ENCODE data around the gene COX8A.

Gene COX8A

GRCh38 chr11:64015510-64015909 lies 41.1 kb downstream of the COX8A start:
- no peak for FAIRE-seq
- TF ChIP-seq POLR2A (IDR thresholded peaks at IDR 0.05; ENCODE audit: low read depth, low read length): no peak
- DNase-seq (ENCODE audit: insufficient read length, low spot score): no peak

- FAIRE-seq (no peak), DNase-seq (ENCODE audit: insufficient read length, low spot score) (no peak)
- TF ChIP-seq POLR2A (IDR thresholded peaks at IDR 0.05; ENCODE audit: low read depth, low read length): no peak
Observed at GRCh38 chr11:64015935-64016845, 41.8 kb downstream of the COX8A start.

DNA sequence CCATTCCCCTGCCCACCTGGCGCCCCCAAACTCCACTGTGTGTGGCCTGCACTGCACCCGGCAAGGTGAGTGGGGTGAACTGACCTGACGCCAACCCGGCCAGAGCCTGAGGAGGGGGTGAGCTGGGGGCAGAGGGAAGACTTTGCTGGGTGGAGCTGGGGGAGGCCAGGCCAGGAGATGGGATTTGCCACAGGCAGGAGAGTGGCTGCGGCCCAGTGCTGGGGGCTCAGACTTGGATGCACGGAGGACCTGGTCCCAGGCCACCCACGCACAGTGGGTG lies 43.5 kb downstream of the COX8A start:
- no peak for TF ChIP-seq POLR2A (IDR thresholded peaks at IDR 0.05; ENCODE audit: low read depth, low read length)
- no peak for DNase-seq (ENCODE audit: insufficient read length, low spot score)
- FAIRE-seq: no peak

- DNase-seq (ENCODE audit: insufficient read length, low spot score): no peak
- TF ChIP-seq POLR2A (IDR thresholded peaks at IDR 0.05; ENCODE audit: low read depth, low read length): no peak
Observed at GRCh38 chr11:64018310-64018709, 43.9 kb downstream of the COX8A start.

DNA sequence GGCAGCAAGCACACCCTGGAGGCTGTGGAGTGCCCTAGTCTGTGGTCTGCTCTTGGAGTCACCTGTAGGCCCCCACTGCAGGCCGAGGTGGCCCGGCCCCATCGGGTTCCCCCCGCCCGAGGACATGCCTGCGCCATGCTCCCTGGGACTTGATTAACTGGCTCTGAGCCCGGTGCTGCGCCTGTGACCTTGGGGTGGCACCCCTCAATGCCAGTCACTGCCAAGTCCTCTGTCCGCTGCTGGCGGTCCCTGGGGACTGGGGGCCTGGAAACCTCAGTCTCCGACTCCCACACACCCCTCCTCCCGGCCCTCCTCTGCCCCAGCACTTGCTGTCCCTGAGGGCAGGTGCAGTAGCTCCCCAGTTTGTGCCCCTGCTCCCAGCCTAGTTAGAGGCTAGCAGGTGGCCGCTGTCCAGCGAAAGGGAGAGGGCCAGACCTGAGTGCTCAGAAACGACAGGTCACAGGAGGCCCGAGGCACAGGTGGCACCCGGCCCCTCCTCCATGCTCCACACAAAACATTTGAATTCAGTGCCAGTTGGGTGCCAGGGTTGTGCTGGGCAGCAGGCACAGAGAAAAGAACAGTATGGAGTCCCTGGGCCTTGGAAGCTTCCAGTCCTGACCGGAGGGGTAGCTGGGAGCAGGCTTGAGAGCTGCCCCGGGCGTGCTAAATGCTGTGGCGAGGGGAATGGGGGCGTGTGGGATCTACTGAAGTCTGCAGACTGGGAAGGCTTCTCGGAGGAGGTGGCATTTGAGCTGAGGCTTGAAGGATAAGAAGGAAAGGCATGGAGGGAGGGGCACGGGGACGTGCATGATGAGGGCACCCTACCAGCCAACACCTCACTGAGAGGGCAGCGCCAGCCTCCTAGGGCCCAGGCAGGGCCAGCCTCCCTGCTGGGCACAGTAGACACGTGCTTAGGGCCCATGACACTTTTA lies 45.0 kb downstream of the COX8A start:
- no peak for DNase-seq (ENCODE audit: insufficient read length, low spot score)
- no peak for FAIRE-seq
- TF ChIP-seq POLR2A (IDR thresholded peaks at IDR 0.05; ENCODE audit: low read depth, low read length): no peak

More at GRCh38 chr11:64018310-64018709, 43.9 kb downstream of the COX8A start:
- no peak for FAIRE-seq

DNA sequence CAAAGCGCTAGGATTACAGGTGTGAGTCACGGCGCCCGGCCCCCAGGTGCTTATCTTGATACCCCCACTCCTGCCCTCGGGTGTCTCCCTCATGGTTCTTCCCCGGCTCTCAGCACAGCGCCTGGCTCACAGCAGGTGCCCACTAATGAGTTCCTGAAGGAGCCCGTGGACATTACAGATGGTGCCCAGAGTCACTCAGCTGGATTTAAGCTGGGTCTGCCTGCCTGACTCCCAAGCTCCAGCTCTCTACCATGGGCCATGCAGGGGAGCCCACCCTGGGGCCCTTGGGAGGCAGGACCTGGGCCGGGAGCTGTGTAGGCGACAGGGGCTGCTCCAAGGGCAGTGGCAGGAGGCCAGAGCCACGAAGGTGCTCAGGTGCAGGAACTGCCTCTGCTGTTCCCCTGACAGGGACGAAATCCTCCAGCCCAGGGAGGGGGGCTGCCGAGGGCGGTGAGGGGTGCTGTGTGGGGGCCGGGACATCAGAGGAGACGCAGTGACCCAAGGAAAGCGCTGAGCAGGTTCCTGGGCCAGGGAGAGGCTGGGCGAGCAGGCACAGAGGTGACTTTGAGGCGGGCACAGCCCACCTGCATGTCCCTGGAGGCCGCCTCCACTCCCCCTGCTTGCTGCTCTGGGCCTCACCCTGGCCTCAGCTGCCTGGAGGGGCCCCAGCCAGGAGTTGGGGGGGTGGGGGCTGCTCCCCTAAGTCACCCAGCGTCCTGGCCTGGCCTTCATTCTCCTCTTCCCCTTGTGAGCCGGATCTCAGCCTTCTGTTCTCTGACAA lies 46.7 kb downstream of the COX8A start:
- DNase-seq (ENCODE audit: insufficient read length, low spot score) (no peak), FAIRE-seq (no peak)
- TF ChIP-seq POLR2A (IDR thresholded peaks at IDR 0.05; ENCODE audit: low read depth, low read length): no peak

DNA sequence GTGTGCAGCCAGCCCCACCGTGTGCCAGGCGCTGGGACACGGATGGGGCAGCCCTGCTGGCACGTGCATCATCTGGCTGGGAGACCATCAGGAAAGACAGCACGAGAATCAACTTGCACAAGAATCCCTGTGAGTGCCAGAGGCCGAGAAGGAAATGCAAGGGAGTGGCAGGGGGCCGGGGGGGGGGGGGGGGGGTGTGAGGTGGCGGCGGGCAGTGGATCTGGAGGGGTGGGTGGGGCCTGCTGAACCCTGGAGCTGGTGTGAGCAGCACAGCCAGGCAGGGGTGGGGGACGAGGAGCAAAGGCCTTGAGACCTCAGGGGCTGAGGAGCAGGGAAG lies 47.3 kb downstream of the COX8A start:
- DNase-seq (ENCODE audit: insufficient read length, low spot score): no peak
- no peak for FAIRE-seq
- TF ChIP-seq POLR2A (IDR thresholded peaks at IDR 0.05; ENCODE audit: low read depth, low read length): no peak

- FAIRE-seq: no peak
- DNase-seq (ENCODE audit: insufficient read length, low spot score): no peak
- no peak for TF ChIP-seq POLR2A (IDR thresholded peaks at IDR 0.05; ENCODE audit: low read depth, low read length)
Observed at GRCh38 chr11:64022125-64022784, 47.8 kb downstream of the COX8A start.

DNA sequence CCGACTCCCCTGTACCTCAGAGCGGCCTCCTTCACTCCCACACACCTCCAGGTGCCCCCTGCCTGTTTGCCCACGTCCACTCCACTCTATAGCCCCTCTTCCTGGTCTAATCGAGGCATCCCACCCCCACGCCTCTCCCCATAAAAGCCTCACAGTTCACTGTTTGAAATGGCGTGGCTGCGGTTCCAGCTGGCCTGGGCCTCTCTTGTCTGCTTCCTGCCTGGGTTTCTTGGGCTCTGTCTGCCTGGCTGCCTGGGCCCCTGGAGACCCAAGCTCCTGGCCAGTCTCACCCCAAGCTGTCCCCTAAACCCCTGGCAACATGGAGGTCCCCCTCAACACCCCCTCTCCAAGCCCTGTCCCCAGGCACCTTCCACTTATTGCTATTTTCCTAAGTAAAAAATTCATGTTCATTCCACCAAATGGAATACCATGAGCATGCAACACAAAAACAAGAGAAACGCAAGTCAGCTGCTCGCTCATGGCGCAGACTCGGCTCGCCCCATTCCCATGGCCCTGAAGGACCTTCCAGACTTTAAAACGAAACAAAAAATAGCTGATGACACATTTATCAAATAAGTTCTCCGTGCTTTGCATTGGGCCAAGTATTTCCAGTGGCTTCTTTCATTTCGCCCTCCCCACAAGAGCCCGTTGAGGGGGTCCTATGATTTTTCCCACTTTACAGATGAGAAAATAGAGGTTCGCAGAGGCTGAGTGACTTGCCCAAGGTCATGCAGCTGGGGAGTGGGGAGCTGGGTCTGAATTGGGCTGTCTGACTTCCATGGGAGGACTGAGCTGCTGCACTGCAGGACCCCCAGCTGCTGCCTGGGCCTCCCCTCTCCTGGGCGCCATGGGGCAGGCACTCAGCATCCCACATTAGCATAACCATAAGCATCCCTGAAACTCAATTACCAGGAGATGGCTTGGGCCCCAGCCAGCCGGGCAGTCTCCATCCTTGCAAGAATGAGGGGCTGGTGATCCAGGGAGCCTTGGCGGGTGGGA lies 49.6 kb downstream of the COX8A start:
- TF ChIP-seq POLR2A (IDR thresholded peaks at IDR 0.05; ENCODE audit: low read depth, low read length): no peak
- DNase-seq (ENCODE audit: insufficient read length, low spot score): no peak
- FAIRE-seq: no peak

DNA sequence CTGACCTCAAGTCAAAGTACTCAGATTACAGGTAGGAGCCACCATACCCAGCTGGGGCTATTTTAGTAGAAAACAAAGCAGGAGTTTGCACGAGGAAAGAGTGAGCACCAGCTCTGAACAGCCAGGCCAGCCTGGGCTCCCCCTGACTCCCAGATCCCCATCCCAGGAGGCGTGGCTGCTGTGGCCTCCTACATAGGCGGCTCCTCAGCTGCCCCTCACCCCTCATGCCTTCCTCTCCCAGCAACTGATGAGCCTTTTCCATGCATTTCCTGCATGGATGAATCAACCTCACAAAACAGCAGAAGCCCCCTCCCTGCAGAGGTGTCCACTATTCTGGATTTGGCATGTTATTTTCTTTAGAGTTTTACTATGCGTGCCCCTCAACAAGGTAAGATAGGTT lies 50.8 kb downstream of the COX8A start:
- TF ChIP-seq POLR2A (IDR thresholded peaks at IDR 0.05; ENCODE audit: low read depth, low read length): no peak
- DNase-seq (ENCODE audit: insufficient read length, low spot score): no peak
- FAIRE-seq: no peak

All from H54 (cell line).